ENCODE data around the gene CNGB1.

GRCh38 chr16:57920215-57920879 lies 50.6 kb downstream of the CNGB1 start:
- TF ChIP-seq USF1 (IDR thresholded peaks at IDR 0.05; ENCODE audit: borderline replicate concordance, low read depth) (no peak), POLR2AphosphoS5 (IDR thresholded peaks at IDR 0.05; ENCODE audit: low read depth, low read length) (no peak), CTCF (IDR thresholded peaks at IDR 0.05) (no peak), SIN3A (IDR thresholded peaks at IDR 0.05; ENCODE audit: borderline replicate concordance, low read depth, low read length) (no peak), EP300 (IDR thresholded peaks at IDR 0.05; ENCODE audit: borderline replicate concordance in 1 of 2, low read depth in 1 of 2, low read length in 1 of 2) (no peak)

Measured in SK-N-SH (cell line).